ENCODE measurements around the gene ZFYVE28.

DNA sequence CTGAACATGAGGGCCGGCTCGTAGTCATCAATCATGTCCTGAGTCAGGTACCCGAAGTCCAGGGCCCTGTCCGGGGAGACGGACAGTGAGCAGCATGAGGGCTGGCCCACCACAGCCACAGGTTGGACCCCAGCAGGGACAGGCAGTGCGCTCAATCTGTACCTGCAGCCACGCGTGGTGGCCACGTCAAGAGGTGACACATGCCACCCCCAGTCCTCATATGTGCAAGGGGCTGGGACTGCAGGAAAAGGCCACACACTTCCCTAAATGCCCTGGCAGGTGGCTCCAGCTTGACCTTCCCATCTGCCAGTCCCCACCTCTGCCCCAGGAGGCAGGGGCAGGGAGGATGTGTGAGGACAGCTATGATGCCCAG, 82.7 kb downstream of the ZFYVE28 start:
- TF ChIP-seq, protein P1, sequence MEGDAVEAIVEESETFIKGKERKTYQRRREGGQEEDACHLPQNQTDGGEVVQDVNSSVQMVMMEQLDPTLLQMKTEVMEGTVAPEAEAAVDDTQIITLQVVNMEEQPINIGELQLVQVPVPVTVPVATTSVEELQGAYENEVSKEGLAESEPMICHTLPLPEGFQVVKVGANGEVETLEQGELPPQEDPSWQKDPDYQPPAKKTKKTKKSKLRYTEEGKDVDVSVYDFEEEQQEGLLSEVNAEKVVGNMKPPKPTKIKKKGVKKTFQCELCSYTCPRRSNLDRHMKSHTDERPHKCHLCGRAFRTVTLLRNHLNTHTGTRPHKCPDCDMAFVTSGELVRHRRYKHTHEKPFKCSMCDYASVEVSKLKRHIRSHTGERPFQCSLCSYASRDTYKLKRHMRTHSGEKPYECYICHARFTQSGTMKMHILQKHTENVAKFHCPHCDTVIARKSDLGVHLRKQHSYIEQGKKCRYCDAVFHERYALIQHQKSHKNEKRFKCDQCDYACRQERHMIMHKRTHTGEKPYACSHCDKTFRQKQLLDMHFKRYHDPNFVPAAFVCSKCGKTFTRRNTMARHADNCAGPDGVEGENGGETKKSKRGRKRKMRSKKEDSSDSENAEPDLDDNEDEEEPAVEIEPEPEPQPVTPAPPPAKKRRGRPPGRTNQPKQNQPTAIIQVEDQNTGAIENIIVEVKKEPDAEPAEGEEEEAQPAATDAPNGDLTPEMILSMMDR (IDR thresholded peaks at IDR 0.05) = no peak
- TF ChIP-seq POLR2A (IDR thresholded peaks at IDR 0.05) (no peak), EP300 (IDR thresholded peaks at IDR 0.05) (no peak)

Measured in ovary (tissue), 3 donors.